Omental fat pad (tissue), 4 donors: Measurements from ENCODE around the gene PAQR5. TPM values are rescaled to one million over a fixed set of nuclear protein-coding genes. Genes with fewer than 3 reads are reported as not detected.

ENCODE experiments used
- ATAC-seq: fragments of 150-250 bp; one replicate; pipeline ENCODE4 v1.9.1; 2016; ENCODE audit warnings: mild to moderate bottlenecking, moderate library complexity; ENCODE audit not compliant: low FRiP score
- DNase-seq: peaks from one replicate; pipeline ENCODE4 v3.0.0-alpha.2; 2019; ENCODE audit warnings: low spot score
- total RNA-seq, 4 donors: library from RNA; depleted of rRNA; stranded (reverse); fragments of >200 nt; gene quantifications; one replicate each; pipeline ENCODE4 v1.1.0, GENCODE V29; 2016
- TF ChIP-seq, protein P1 (sequence below), 3 donors: fragments of 450-650 bp; IDR thresholded peaks; one replicate each; pipeline ENCODE4 v1.5.1; 2016 to 2017; ENCODE audit warnings: antibody characterized with exemption in 3 of 3, mild to moderate bottlenecking in 3 of 3, moderate library complexity in 2 of 3

PAQR5 gene
- total RNA-seq, 4 donors from 2014 or later: 0.47 to 11.9 (median 0.86) TPM

DNA sequence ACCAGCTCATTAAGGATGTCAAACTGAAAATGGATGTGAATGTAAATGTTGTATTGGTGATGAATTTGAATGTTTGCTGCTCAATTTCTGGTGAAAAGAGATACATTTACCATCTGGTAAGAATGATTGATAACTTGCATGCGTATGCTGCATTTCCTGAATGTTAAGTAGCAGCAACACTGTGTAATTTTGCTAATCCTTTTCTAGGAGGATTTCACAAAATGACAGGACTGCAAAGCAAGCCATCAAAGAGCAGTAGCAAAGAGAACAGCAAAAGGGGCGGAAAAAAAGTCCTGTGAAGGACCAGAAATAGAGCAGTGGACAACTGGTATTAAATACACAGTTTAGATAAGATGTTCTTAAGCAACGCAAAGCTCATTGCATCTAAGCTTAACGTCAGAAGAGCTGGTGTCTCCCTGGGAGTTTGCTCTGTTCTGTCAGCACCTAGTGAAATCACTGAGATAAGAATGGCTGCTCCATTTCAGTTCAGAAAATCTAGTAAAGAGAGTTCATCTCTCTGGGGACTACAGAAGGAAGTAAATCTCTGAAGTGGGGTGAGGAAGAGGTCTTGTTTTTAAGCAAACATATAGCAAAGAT, 23.5 kb upstream of the PAQR5 start:
- TF ChIP-seq, protein P1, sequence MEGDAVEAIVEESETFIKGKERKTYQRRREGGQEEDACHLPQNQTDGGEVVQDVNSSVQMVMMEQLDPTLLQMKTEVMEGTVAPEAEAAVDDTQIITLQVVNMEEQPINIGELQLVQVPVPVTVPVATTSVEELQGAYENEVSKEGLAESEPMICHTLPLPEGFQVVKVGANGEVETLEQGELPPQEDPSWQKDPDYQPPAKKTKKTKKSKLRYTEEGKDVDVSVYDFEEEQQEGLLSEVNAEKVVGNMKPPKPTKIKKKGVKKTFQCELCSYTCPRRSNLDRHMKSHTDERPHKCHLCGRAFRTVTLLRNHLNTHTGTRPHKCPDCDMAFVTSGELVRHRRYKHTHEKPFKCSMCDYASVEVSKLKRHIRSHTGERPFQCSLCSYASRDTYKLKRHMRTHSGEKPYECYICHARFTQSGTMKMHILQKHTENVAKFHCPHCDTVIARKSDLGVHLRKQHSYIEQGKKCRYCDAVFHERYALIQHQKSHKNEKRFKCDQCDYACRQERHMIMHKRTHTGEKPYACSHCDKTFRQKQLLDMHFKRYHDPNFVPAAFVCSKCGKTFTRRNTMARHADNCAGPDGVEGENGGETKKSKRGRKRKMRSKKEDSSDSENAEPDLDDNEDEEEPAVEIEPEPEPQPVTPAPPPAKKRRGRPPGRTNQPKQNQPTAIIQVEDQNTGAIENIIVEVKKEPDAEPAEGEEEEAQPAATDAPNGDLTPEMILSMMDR (IDR thresholded peaks at IDR 0.05): no peak
- DNase-seq (no peak), ATAC-seq (no peak)

DNA sequence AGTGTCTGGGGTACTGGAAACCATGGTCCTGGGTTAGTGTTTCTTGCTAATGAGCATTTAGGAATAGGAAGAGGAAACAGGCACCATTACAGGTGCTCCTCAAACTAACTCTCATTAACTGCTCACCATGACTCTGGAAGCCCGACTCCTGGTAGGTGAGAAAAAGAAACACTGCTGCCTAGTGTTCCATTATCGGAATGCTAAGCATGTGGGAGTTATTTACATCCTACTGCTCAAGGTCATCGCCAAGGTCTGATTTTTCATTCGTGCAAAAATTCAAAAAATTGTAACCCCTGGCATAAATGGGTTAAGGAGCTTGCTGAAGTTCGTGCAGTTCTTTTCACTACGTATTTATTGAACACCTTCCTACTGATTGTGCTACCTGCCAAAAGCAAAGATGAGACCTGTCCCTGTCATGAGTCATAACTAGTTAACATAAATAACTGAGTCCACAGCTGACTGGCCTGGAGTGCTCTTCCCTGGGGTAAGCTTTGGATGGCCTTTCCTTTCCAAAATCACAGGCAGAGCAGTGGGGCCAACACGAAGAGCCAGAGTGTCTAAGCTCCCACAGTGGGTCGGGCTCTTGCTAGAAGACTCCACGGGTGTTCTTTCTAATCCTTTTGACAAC, 22.7 kb upstream of the PAQR5 start:
- ATAC-seq: no peak
- TF ChIP-seq, protein P1 (IDR thresholded peaks at IDR 0.05): no peak
- no peak for DNase-seq

DNA sequence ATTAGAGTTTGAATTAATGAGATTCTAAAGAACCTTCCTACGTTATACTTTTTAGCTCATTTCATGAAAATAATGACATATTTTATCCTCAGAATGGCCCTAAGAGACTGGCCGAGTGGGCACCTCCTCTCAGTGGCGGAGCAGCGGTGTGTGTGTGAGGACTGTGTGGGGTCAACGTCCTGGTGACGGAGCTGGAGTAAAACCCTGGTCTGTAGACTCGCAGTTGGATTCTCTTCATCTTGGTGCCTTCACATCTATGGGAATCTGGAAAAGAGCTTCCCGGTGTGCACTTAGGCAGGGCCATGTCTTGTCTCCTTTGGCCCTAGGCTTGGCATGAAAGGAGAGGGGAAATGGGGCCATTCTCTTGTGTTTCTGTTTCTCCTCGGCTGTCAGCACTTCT, 21.4 kb upstream of the PAQR5 start:
- no peak for ATAC-seq
- no peak for DNase-seq
- TF ChIP-seq, protein P1 (IDR thresholded peaks at IDR 0.05): no peak

DNA sequence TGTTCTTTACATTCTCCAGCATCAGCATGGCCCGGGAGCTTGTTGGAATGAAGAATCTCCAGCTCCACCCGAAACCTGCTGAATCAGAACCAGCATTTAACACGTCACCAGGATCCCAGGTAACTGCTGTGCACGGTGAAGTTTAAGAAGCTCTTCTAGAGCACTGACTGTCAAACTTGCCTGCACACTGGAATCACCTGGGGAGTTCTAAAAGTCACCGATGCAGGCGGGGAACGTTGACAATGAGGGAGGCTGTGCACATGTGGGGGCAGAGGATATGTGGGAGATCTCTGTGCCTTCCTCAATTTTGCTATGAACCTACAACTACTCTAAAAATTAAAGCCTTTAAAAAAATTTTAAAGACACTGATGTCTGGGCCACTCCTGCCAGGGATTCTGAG, 19.1 kb upstream of the PAQR5 start:
- ATAC-seq (no peak), DNase-seq (no peak)
- TF ChIP-seq, protein P1 (IDR thresholded peaks at IDR 0.05): no peak

DNA sequence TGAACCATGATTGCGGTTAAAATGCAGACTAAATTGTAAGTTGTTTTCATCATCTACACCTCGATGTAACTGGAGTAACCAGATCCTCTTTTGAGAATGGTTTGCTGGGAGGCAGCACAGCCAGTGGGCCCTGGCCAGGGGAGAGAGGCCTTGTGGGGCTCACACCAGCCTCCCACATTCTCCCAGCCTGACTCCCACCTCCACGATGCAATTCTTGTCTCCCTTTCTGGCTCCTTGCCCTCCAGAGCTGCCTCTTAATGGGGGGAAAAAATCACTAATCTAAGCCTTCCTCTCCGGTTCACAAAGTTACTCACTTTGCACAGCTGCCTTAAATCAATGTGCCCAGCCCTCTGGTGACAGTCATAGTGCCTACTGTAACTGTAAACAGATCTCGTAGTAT, 17.9 kb upstream of the PAQR5 start:
- no peak for DNase-seq
- peak; percentile 31 for ATAC-seq
- TF ChIP-seq, protein P1 (IDR thresholded peaks at IDR 0.05): no peak

DNA sequence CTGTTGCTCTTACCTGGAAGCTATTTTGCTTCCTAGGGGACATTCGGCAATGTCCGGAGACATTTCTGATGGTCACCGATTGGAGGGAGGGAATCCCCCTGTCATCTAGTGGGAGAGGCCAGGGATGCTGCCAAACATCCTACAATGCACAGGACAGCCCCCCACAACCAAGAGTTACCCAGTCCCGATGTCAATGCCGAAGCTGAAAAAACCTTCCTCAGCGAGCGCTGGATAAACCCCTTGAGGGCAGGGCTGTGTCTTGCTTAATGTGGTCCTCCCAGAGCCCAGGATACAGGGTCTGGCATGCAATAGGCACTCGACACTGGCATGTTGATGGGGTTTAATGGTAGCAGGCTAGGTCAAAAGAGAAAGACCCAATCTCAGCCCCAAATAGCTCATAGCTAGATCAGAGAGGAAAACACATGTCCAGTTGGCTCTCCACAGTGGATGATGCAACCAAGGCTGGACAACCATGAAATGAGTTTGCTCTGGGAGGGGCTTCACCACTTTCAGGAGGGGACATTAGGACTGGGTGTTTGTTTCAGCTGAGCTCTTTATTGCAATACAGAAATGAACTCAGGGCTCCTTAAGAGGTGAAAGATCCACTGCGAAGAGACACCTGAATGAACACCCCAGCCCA, 16.5 kb upstream of the PAQR5 start:
- ATAC-seq (no peak), DNase-seq (no peak)
- TF ChIP-seq, protein P1 (IDR thresholded peaks at IDR 0.05): no peak

DNA sequence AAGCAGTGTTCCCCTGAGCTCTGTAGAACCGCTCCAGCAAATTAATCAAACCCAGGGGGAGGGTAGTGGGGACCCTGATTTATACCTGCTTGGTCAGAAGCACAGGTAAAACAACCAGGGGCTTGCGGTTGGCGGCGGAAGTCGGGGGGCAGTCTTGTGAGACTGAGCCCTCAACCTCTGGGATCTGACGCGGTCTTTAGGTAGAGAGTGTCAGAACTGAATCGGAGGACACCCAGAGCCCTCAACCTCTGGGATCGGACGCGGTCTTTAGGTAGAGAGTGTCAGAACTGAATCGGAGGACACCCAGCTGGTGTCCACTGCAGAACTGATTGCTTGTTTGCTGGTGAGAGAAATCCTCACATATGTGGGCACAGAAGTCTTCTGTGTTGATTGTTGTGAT, 12.9 kb upstream of the PAQR5 start:
- ATAC-seq (no peak), DNase-seq (no peak)
- TF ChIP-seq, protein P1 (IDR thresholded peaks at IDR 0.05): no peak
